Stimulated activated CD8-positive, alpha-beta memory T cell treated with anti-CD3 and anti-CD28 coated beads, Interleukin-12 subunit alpha, Interleukin-12 subunit beta, amount 100 ng/mL, for 24 hours (primary cell): ENCODE results near the gene SOX5.
"Not testable (repeated sequence)": the region's sequence is repeated elsewhere in the genome, so short reads cannot be mapped to it uniquely, and the experiment has no call there.

Experiments
- DNase-seq: peaks from one replicate; pipeline ENCODE4 v3.0.0-alpha.2; 2020; ENCODE audit errors: extremely low read depth

The SOX5 gene

DNA sequence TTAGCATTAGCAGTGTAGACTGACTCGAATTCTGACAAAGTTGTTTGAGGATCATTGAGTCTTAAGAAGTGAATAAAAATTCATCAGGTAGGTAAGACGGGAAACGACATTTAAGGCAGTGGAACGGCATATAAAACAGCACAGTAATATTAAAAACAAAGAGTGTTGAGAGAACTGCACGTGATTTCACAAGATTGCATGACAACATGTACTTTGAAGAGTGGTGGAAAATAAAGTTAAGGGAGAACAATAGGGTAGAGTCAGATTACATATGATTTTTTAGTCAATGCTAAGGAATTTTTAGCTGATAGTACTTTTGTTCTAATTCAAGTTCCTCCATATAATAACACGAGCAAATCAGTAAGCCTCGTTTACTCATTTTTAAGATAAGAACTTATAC is 115.4 kb downstream of the SOX5 start:
- no peak for DNase-seq

DNA sequence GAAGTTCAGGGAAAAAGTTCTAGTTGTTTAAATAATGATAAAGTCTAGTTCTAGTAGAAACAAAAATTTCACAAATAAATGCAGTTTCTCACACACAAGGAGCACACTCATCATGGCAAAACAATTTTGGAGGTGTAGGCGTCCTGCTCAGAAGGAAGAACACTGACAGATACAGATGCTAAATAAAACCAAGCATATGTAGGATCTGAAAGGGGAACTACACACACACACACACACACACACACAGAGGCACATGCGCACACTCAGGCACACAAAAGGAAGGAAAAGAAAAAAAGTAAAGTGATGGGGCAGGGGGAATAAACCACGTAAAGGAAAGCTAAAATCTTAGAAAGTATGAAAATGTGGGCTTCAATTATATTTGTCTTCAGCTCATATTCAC is 117.7 kb downstream of the SOX5 start:
- DNase-seq = no peak

DNA sequence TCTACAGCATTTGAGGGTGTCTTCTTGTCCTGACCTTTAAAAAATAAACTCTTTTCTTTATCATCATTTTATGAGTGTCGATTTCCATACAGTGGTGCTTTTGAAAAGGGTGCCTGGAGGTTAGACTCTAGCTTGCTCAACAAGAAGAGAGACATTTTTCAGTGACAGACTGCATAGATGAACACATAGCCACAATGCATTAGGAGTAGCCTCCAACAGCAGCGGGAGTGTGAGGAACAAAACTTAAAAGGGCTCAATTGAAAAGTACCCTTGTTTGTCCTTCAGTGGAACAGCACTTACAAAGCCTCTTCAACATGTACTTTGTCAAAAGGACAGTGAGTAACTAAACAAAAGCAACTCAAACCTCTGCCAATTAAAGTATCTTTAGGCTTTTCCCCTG is 119.3 kb downstream of the SOX5 start:
- no peak for DNase-seq

DNA sequence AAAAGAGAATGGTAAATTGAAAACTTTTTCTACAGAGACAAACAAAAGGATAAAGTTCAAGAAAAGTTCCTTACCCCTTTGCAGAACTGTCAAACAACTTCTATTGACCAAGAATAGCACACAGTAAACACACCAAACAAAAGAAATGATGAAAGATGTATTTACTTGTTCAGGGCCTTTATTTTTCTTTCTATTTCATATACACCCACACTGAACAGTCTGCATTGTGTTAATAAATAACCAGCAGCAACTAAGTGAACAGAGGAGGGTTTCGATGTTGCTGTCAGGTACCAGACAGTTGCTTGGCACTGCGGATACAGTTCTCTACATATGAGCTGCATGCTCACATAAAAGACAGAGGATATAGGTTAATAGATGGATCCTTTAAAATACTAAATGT is 122.1 kb downstream of the SOX5 start:
- DNase-seq = no peak

DNA sequence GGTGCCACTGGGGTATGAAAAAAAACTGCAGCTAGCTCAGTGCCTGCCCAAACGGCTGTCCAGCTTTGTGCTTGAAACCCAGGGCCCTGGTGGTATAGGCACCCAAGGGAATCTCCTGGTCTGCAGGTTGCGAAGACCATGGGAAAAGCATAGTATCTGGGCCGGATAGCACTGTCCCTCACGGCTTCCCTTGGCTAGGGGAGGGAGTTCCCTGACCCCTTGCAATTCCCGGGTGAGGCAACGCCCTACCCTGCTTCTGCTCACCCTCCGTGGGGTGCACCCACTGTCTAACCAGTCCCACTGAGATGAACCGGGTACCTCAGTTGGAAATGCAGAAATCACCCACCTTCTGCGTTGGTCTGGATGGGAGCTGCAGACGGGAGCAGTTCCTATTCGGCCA is 124.3 kb downstream of the SOX5 start:
- DNase-seq = not testable (repeated sequence)

DNA sequence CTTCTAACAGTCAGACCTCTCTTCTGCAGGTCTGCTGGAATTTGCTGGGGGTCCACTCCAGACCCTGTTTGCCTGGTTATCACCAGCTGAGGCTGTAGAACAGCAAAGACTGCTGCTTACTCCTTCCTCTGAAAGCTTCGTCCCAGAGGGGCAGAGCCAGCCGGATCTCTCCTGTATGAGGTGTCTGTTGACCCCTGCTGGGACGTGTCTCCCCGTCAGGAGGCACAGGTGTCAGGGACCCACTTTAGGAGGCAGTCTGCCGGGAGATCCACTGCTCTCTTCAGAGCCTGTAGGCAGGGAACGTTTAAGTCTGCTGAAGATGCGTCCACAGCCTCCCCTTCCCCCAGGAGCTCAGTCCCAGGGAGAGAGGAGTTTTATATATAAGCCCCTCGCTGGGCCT is 125.1 kb downstream of the SOX5 start:
- no peak for DNase-seq

DNA sequence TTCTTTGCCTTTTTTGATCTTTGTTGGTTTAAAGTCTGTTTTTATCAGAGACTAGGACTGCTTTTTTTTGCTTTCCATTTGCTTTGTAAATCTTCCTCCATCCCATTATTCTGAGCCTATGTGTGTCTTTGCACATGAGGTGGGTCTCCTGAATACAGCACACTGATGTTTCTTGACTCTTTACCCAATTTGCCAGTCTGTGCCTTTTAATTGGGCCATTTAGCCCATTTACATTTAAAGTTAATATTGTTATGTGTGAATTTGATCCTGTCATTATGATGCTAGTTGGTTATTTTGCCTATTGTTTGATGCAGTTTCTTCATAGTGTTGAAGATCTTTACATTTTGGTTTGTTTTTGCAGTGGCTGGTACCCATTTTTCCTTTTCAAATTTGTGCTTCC is 126.6 kb downstream of the SOX5 start:
- not testable (repeated sequence) for DNase-seq

DNA sequence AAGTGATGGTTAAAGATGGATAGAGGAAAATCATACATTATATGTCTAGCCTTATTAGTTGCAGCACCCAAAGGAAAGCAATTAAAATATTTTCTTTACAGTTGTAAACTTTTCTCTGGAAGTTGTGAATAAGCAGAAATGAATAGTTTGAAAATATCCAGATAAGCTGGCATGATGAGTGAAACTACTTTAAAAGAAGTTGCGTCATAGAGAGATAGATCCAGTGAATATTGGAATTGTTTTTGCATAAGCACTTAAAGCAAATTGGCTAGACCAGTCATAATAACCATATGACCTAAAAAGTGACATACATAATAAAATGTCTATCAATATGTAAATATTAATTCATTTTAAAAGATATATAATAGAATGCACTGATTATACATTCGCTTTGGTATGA is 132.1 kb downstream of the SOX5 start:
- DNase-seq = no peak

DNA sequence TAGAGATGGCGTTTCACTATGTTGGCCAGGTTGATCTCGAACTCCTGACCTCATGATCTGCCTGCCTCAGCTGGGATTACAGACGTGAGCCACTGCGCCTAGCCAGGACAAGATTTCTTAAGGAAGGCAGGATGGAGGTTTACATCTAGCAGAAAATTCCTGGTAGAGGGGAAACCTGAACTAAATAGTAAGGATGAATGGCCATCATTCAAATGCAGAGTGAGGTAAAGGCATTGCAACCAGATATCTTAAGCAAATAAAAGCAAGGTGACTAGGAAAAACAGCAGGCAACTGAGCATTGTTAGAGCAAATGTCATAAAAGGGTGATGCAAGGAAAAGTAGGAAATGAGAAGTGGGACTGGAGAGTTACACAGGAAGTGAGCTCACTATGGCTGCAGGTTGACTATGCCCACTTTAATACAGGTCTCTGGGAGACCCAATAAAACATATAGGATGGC is 133.0 kb downstream of the SOX5 start:
- no peak for DNase-seq

DNA sequence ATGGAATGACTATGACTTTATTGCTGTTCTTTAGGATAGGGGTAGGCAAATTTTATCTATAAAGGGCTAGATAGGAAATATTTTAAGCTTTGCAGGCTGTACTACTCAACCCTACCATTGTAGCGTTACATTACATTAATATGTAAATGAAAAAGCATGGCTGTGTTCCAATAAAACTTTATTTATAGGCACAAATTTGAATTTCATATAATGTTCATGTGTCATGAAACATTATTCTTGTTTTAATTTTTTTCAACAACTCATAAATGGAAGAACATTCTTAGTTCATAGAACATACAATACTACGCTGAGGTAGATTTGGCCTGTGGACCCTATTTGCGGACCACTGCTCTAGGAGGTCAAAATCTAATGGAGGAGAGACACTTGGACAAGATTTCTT is 133.7 kb downstream of the SOX5 start:
- no peak for DNase-seq

DNA sequence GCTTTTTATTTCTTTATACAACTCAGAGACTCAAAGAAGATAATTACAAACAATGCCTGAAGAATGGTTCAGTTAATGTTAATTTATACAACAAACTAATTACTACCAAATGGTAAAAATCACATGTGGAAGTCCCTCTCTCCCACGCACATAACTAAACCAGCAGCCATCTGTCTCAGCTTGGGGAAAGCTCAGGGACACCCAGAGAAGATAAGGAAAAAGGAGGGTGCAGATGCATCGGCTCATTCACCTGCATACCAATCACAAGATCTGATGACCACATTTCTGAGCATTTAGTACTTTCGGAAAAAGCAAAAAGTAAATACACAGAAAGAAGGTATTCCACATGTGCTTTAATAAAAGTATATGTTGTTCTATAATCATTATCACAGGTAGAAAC is 136.3 kb downstream of the SOX5 start:
- no peak for DNase-seq

DNA sequence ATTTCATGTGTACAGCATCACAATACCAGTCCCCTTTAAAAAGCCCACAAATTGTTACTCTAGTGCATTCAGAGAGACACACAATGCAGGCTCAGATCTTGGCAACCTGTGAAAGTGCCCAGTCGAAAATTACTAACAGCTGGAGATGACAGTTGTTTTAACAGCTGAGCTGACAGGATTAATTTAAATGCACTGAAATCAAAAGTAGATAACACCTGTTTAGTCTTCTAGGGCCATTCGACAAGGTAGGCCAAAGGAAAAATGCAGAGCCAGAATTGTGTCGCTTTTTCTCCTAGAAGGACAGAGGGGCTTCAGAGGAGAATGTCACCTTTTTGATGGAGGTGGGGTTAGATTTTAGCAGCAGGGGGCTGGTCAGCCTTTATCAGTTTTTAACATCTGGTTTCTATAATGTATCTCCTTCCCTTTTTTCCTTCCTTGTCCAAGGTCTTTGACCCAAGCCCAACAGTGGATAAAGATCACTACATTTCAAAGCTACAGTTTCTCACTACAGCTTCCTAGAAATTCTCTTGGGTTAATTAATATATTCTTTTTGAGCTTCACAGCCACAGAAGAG is 139.1 kb downstream of the SOX5 start:
- no peak for DNase-seq

DNA sequence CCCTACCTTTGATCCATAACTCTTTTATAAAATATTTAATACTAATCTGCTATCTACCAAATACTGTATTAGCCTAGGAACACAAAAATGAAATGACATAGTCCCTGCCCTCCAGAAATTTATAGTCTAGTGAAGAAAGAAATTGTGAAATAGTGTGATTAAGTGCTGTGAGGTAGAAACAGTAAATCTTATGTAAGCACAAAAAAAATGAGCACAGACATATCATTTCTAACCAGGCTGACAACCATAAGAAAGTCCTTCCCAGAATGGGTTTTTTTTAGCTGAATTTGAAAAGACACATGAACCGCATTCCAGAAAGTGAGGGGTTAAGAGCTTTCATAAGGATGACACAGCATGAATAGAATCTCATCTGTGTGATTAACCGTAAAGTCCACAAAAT is 145.9 kb downstream of the SOX5 start:
- DNase-seq = no peak

DNA sequence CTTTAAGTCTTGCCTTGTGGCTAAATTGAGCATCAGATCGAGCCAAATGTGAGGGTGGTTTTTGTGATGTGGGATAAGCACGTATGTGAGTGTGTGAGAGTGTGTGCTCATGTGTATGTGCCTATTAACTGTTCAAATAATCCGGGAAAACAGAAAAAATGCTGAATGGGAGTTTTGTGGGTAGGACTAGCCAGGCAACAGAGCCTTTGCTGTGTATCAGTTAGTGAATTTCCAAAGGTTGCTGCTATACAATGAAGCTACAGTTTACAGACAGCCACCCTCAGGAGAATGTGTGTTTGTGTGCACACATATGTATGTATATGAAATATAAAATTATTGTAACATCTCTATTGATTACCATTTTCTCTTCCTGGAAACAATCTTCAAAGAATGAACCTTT is 154.0 kb downstream of the SOX5 start:
- DNase-seq = no peak

DNA sequence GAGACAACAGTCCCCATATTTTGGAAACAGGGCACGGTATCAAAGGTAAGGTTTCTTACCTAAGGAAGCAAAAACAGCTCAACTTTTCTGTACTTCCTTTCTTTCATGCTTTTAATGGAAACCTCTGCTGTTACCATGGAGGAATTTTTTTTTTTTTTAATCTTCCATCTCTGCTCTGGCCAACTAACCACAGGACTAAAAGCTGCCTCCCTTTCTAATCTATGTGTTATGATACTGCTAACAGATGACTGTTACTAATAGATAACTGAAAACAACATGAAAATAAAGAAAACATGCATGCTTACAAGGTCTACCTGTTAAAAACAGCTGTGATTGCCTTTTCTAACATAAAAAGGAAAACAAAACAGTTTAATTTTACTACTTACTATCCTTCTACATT is 168.4 kb downstream of the SOX5 start:
- no peak for DNase-seq

DNA sequence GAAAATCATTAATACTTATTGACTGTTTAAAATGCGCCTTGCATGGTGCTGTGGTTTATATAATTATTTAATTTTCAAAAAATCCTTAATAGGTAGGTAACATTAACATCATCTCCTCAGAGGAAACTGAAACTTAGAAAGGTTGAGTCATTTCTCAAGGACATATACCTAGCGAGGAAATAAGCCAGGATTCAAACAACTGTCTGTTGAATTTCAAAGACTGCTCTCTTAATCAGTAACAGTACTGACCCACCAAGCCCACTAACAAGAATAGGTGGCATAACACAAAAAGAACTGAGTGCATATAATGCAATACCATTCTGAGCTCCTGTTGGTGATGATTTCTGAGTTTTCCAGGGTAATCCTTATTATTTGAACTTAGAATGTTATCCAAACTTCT is 174.3 kb downstream of the SOX5 start:
- DNase-seq = no peak

DNA sequence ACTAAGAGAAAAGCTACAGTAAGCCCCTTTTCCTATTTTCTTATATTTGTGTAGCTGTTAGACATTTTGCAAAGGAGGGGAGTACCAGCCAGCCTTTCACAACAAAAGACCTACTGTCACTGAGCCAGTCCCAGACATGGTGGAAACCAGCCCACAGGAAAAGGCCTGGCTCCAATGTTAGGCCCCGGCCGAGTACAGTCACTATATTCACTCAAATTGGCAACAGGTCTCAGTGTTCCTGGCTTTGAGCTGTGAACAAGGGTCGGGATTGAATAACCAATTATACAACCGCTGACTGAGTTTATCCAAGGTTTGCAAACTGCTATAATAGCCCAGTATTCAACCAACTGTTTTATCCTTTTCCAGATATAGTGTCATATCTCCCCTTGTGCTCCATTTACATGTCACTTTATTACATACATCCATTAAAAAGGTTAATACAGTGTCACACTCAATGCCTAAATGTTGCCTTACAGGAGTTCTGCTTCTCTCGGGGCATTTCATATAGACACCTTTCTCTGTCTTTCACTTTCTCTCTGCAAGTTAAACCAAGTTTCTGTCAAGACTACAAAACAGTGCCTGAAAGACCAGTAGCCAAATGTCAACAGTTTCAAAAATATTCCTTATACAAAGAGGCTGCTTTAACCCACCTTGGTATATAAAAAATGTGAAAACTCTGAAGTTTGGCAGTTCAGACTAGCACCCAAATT is 178.1 kb downstream of the SOX5 start:
- no peak for DNase-seq

DNA sequence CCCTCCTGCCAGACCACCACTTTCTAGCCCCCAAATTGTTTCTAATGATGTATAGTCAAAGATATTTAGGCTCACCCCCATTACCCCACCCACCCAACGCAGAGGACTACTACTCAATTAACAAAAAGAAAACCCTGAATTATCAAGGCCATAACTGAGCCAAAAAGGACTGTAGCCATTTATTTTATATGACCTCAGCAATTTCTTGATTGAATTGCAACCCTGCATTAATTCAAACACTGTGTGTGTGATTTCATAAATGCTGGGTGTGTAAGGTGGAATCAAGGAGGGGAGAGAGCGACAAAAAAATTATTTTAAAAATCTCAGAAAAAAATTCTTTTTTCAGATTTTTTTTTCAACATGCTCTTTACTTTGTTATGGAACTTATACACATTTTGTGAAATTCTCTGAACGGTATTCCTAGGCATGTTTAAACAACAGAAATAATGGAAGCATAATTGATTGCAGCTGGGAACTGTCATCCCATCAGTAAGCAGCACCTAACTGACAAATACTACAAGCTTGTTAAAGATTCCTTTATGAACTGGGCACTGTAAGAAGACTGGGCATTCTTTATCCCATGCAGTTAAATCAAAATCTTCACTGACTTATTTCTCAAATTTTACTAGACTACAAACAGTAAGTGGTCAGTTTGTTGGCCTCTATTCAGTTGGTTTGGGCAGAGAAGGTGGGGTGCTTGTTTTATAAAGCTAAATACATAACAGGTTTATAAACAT is 179.1 kb downstream of the SOX5 start:
- no peak for DNase-seq

DNA sequence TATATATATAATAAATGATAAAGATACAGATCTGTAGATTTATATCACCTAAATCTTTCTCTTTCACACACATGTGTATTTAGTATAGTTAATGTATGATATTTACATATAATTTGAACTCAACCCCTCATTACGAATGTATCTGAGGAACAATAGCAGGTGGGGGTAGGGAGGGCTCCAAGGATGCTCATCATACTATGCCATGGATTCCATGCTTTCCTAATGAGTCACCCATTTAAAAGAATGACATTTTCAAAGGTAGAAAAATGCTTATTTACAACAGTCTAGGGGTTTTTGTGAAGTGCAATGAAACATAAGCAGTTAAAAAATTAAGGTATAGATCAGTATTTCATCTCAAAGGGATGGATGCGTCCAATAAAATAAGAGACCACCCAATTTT is 181.6 kb downstream of the SOX5 start:
- no peak for DNase-seq

DNA sequence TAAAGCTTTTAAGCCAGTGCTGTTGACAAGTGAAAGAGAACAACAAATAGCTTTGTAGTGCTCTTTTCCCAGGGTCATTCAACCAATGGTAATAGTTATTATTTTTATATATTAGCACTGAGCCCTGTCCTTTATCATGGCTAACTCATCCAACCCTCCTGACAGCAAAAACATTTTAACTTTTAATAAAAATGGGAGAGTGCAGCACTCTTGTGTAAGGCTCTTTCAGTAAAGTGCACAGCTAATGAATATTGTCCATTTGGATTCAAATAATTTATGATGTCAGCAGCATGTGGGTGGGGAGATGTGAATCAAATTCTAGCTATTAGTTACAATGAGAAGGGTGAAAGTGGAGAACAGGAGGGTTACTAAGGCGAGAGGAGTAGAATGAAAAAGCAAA is 185.7 kb downstream of the SOX5 start:
- no peak for DNase-seq

DNA sequence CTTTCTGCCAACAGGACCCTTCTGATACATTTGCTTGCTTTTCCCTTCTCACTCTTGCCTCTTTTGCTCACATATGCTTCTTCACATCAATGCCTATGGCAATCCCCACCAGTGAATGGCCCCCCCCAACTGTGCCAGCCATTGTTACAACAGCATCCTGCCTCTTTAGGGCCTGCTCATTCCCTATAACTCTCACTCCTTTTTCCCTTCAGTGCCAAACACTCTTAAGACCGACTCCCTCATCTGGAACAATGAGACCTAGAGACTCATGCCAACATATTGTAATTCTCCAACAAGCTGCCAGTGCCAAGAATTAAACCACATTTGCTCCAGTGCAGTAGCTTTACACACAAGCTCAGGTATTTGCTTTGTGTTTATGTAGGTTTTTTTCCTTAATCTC is 189.0 kb downstream of the SOX5 start:
- DNase-seq = no peak

DNA sequence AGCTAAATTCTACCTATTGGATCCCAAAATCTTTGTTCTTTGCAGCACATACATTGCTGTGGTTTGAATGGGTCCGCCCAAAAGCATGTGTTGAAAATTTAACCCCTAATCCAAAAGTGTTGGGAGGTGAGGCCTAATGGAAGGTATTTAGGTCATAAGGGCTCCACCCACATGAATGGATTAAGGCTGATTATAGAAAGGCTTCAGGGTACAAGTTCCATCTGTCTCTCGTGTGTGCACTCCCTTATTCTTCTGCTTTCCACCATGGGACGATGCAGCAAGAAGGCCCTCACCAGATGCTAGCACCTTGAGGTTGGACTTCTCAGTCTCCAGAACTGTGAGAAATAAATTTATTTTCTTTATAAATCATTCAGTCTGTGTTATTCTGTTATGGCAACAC is 190.9 kb downstream of the SOX5 start:
- no peak for DNase-seq

DNA sequence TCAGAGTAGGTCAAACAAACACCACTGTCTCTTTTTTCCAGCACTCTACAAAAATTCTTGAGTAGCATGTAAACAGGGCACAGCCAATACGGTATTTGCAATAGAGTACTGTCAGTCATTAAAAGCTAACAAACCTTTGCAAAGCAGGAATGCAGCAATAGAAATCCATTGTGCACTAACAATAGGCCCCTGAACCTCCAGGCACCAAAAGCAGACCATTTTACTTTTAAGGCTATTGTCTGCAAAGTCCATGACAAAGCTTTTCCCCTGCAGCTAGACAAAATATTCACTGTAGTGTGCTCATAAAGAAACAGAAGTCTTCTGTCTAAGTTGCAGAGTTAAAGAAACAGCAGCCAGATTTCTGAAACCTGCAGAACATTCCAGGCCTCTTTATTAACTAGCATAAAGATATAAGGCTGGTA is 191.9 kb downstream of the SOX5 start:
- no peak for DNase-seq
